Smooth muscle cell (in vitro differentiated cells): ENCODE data around the gene SH2D1B. TPM values are rescaled to one million over a fixed set of nuclear protein-coding genes. Genes with fewer than 3 reads are reported as not detected.

ENCODE experiments used
- DNase-seq: peaks from one replicate; lab custom pipeline; 2025; ENCODE audit not compliant: unreplicated experiment; lab: John Stamatoyannopoulos, UW
- H2AFZ ChIP-seq: fragments of 200-600 bp; sonication (generic); 2 replicates; pipeline ENCODE4 v1.6.0; 2016; ENCODE audit warnings: antibody characterized with exemption, low read depth, mild to moderate bottlenecking
- H3F3A ChIP-seq: fragments of 200-600 bp; sonication (generic); 2 replicates; pipeline ENCODE4 v1.6.0; 2017; ENCODE audit warnings: antibody characterized with exemption, low read depth
- H3K27ac ChIP-seq: fragments of 200-600 bp; sonication (generic); 2 replicates; pipeline ENCODE4 v1.5.1; 2016; ENCODE audit warnings: low read depth, mild to moderate bottlenecking
- H3K27me3 ChIP-seq: fragments of 200-600 bp; sonication (generic); 2 replicates; pipeline ENCODE4 v1.6.1; 2016; ENCODE audit warnings: low read depth, mild to moderate bottlenecking
- H3K36me3 ChIP-seq: fragments of 200-600 bp; sonication (generic); 2 replicates; pipeline ENCODE4 v1.5.1; 2016; ENCODE audit warnings: low read depth
- H3K4me1 ChIP-seq: fragments of 200-600 bp; sonication (generic); 2 replicates; pipeline ENCODE4 v1.5.1; 2016; ENCODE audit warnings: low read depth
- H3K4me2 ChIP-seq: fragments of 200-600 bp; sonication (generic); 2 replicates; pipeline ENCODE4 v1.6.0; 2016; ENCODE audit warnings: mild to moderate bottlenecking
- H3K4me3 ChIP-seq: fragments of 200-600 bp; sonication (generic); 2 replicates; pipeline ENCODE4 v1.5.1; 2016; ENCODE audit warnings: mild to moderate bottlenecking
- H3K79me2 ChIP-seq: fragments of 200-600 bp; sonication (generic); 2 replicates; pipeline ENCODE4 v1.6.0; 2016; ENCODE audit warnings: low read depth, mild to moderate bottlenecking
- H3K9ac ChIP-seq: fragments of 200-600 bp; sonication (generic); 2 replicates; pipeline ENCODE4 v1.6.0; 2016; ENCODE audit warnings: low read depth
- H3K9me3 ChIP-seq: fragments of 200-600 bp; sonication (generic); replicated peaks from 2 replicates; pipeline ENCODE4 v1.5.1; 2016; ENCODE audit warnings: low read depth
- H4K20me1 ChIP-seq: fragments of 200-600 bp; sonication (generic); 2 replicates; pipeline ENCODE4 v1.6.0; 2016; ENCODE audit warnings: low read depth
- CTCF ChIP-seq: fragments of 200-600 bp; sonication (generic); IDR thresholded peaks from 2 replicates; pipeline ENCODE4 v1.5.1; 2017; ENCODE audit warnings: borderline replicate concordance, mild to moderate bottlenecking, antibody characterized with exemption; ENCODE audit not compliant: insufficient read depth, poor library complexity, severe bottlenecking
- WGBS: methylation state at CpG from one replicate; pipeline ENCODE4 v1.1.7; 2016; ENCODE audit warnings: low lambda C conversion rate; 5-methylcytosine and 5-hydroxymethylcytosine counted together
- polyA plus RNA-seq: library from polyadenylated mRNA; unstranded; fragments of >200 nt; fragmentation: Nextera tagmentation; extraction: Ambion mirVana; gene quantifications from 2 replicates; pipeline ENCODE4 v1.2.1, GENCODE V29; 2016
- total RNA-seq: library from RNA; depleted of rRNA; stranded (reverse); fragments of >200 nt; gene quantifications from 2 replicates; pipeline ENCODE4 v1.2.3, GENCODE V29; 2014

Gene SH2D1B
- total and polyA plus RNA-seq, 2 experiments from 2014 or later = not detected

- H3K36me3 ChIP-seq = no peaks in the 10 kb centered on the region
- H3K27ac ChIP-seq = no peak overlapping the region
- no peak overlapping the region for H3K9ac ChIP-seq
- no peaks in the 10 kb centered on the region for H3K9me3 ChIP-seq
- WGBS = 60% methylated on average over 3 of the region's 3 CpGs
- no peaks in the 10 kb centered on the region for H4K20me1 ChIP-seq
- H2AFZ ChIP-seq = no peak overlapping the region
- no peak overlapping the region for H3K4me3 ChIP-seq
- TF ChIP-seq CTCF = no peak
- no peak for DNase-seq
- H3K79me2 ChIP-seq = no peaks in the 10 kb centered on the region
- H3F3A ChIP-seq = no peaks in the 10 kb centered on the region
- H3K4me2 ChIP-seq = no peak overlapping the region
- no peaks in the 10 kb centered on the region for H3K27me3 ChIP-seq
- peaks cover 5% of the 10 kb centered on the region for H3K4me1 ChIP-seq
These were observed 64.7 kb downstream of the SH2D1B start for GRCh38 chr1:162347281-162347680.

Other genes starting within 250 kb of the SH2D1B start
- not detected in 2 replicates for gene SPATA46, start 35.3 kb downstream of the SH2D1B start, total RNA-seq
- not detected in 2 replicates for gene SPATA46, start 35.3 kb downstream of the SH2D1B start, polyA plus RNA-seq
- 0.18 and 1.2 TPM in 2 replicates for gene C1orf226, start 30.4 kb downstream of the SH2D1B start, total RNA-seq
- gene C1orf226, start 30.4 kb downstream of the SH2D1B start, polyA plus RNA-seq = 0.25 and 0.39 TPM in 2 replicates
- 30.1 and 39.0 TPM in 2 replicates for gene UHMK1, start 85.7 kb upstream of the SH2D1B start, total RNA-seq
- 4.8 and 6.1 TPM in 2 replicates for gene UHMK1, start 85.7 kb upstream of the SH2D1B start, polyA plus RNA-seq
- 83.8 and 92.4 TPM in 2 replicates for gene UAP1, start 149.6 kb upstream of the SH2D1B start, total RNA-seq
- gene UAP1, start 149.6 kb upstream of the SH2D1B start, polyA plus RNA-seq = 57.4 and 64.2 TPM in 2 replicates
- 24.5 and 26.5 TPM in 2 replicates for gene DDR2, start 220.3 kb upstream of the SH2D1B start, total RNA-seq
- gene DDR2, start 220.3 kb upstream of the SH2D1B start, polyA plus RNA-seq = 8.1 and 13.3 TPM in 2 replicates